DMS 273 treated with DMSO at 0.1 percent for 48 hours (cell line): Measurements from ENCODE around the gene PITPNB.

Source experiments
- DNase-seq: peaks from one replicate; lab custom pipeline; 2025; lab: John Stamatoyannopoulos, UW

The PITPNB gene

GRCh38 chr22:27859336-27859735, 59.7 kb downstream of the PITPNB start:
- no peak for DNase-seq

GRCh38 chr22:27858626-27859025, 60.4 kb downstream of the PITPNB start:
- DNase-seq, result no peak

GRCh38 chr22:27857443-27857842, 61.6 kb downstream of the PITPNB start:
- DNase-seq, result no peak

- DNase-seq, result no peak
These were observed 62.7 kb downstream of the PITPNB start for GRCh38 chr22:27856386-27856785.

- no peak for DNase-seq
These were observed 65.6 kb downstream of the PITPNB start for GRCh38 chr22:27853424-27853823.

- no peak for DNase-seq
These were observed 66.9 kb downstream of the PITPNB start for GRCh38 chr22:27851974-27852746.

GRCh38 chr22:27850000-27850521, 69.0 kb downstream of the PITPNB start:
- no peak for DNase-seq

- no peak for DNase-seq
These were observed 71.1 kb downstream of the PITPNB start for GRCh38 chr22:27848005-27848404.

- no peak for DNase-seq
These were observed 72.1 kb downstream of the PITPNB start for GRCh38 chr22:27846910-27847309.

GRCh38 chr22:27846248-27846757, 72.8 kb downstream of the PITPNB start:
- DNase-seq, result no peak

- DNase-seq, result no peak
These were observed 73.4 kb downstream of the PITPNB start for GRCh38 chr22:27845644-27846043.

- DNase-seq, result no peak
These were observed 74.1 kb downstream of the PITPNB start for GRCh38 chr22:27844656-27845591.

- DNase-seq, result no peak
These were observed 74.8 kb downstream of the PITPNB start for GRCh38 chr22:27844256-27844655.

- no peak for DNase-seq
These were observed 75.6 kb downstream of the PITPNB start for GRCh38 chr22:27843441-27843840.

- DNase-seq, result peak; percentile 24
These were observed 76.2 kb downstream of the PITPNB start for GRCh38 chr22:27842669-27843431.

- no peak for DNase-seq
These were observed 76.9 kb downstream of the PITPNB start for GRCh38 chr22:27842201-27842600.

GRCh38 chr22:27840436-27840835, 78.6 kb downstream of the PITPNB start:
- no peak for DNase-seq

GRCh38 chr22:27839057-27839660, 79.9 kb downstream of the PITPNB start:
- DNase-seq, result no peak

GRCh38 chr22:27836181-27836580, 82.9 kb downstream of the PITPNB start:
- peak; percentile 7 for DNase-seq

- no peak for DNase-seq
These were observed 83.6 kb downstream of the PITPNB start for GRCh38 chr22:27835446-27835845.
